ENCODE data around the gene MAP3K4. TPM values are rescaled to one million over a fixed set of nuclear protein-coding genes. Genes with fewer than 3 reads are reported as not detected.

The MAP3K4 gene
- total and polyA plus RNA-seq, 2 of the 8 experiments (the other 6 are each of a cell fraction or from before 2014, with no cell fraction given) = 16.6 to 51.6 TPM

DNA sequence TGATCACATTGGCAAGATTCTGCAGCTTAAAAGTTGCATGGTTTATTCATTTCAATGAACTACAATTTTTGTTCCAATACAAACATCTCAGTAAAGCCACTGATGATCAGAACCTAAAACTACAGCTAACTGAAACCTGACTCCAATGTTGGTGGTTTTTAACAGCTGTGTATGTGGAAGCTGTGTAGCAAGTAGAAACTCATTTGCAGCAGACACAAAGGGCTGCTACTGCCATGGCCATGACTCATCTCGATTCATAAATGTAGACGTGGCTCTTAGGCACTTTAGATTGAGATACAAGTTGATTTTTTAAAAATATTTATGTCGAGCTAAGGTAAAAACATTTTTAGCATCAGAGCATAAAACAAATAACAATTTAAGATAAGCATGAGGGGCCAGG, 19.5 kb upstream of the MAP3K4 start:
- no peak overlapping the region for H3K14ac ChIP-seq (ENCODE audit: insufficient read length)
- H2BK20ac ChIP-seq (ENCODE audit: low read length) = no peak overlapping the region
- H3K23ac ChIP-seq (ENCODE audit: insufficient read length) = no peak overlapping the region
- H3K79me2 ChIP-seq (ENCODE audit: control insufficient read depth in 1 of 2, insufficient read depth in 2 of 2, low read length in 2 of 2) = no peaks in the 10 kb centered on the region
- no peak overlapping the region for H2BK120ac ChIP-seq (replicated peaks; ENCODE audit: low read depth, low read length)
- H3K27me3 ChIP-seq (replicated peaks in 1 of 4; ENCODE audit: control insufficient read depth in 3 of 4, extremely low read depth in 1 of 4, insufficient read depth in 3 of 4, low read length in 3 of 4) = no peaks in the 10 kb centered on the region
- H3K4ac ChIP-seq (replicated peaks; ENCODE audit: insufficient read length, low read depth, low read length) = no peak overlapping the region
- no peaks in the 10 kb centered on the region for H3K23me2 ChIP-seq (ENCODE audit: low read depth, low read length)
- H2BK5ac ChIP-seq (ENCODE audit: low read depth, low read length) = no peak overlapping the region
- H4K20me1 ChIP-seq (replicated peaks in 1 of 2; ENCODE audit: control insufficient read depth in 1 of 2, insufficient read depth in 2 of 2, low read length in 2 of 2) = no peaks in the 10 kb centered on the region
- no peak overlapping the region for H4K5ac ChIP-seq (ENCODE audit: insufficient read length, low read depth, low read length)
- H4K8ac ChIP-seq (ENCODE audit: extremely low read depth, insufficient read depth, low read length) = no peak overlapping the region
- no peak overlapping the region for H3K9ac ChIP-seq (replicated peaks in 1 of 4; ENCODE audit: extremely low read depth in 1 of 4, low read depth in 3 of 4, low read length in 3 of 4)
- H3K56ac ChIP-seq (replicated peaks; ENCODE audit: insufficient read length, low read depth, low read length) = no peak overlapping the region
- no peaks in the 10 kb centered on the region for H3K36me3 ChIP-seq (ENCODE audit: control insufficient read depth in 2 of 4, insufficient read depth in 4 of 4, low read length in 3 of 4)
- no peak for FAIRE-seq
- H3K18ac ChIP-seq (ENCODE audit: extremely low read depth, low read length) = no peak overlapping the region
- H2AFZ ChIP-seq (ENCODE audit: low read length) = no peak overlapping the region
- H4K91ac ChIP-seq (replicated peaks; ENCODE audit: insufficient read length, low read length) = no peak overlapping the region
- no peak overlapping the region for H2BK15ac ChIP-seq (ENCODE audit: low read length)
- H3K4me3 ChIP-seq (ENCODE audit: extremely low read depth in 1 of 4, insufficient read depth in 2 of 4, low read depth in 3 of 4, low read length in 4 of 4) = no peak overlapping the region
- ChIA-PET CTCF (ENCODE audit: partially characterized antibody) (interaction anchor here (0.8 to 1.6 kb wide), 3 partner anchors 12 to 15 kb away, joined by 3 to 5 read pairs (median 3); no protein-coding TSS in a partner anchor), POLR2A (ENCODE audit: partially characterized antibody) (no interaction called here)
- H3K4me1 ChIP-seq (replicated peaks in 1 of 4; ENCODE audit: control insufficient read depth in 3 of 4, insufficient read depth in 4 of 4, low read length in 3 of 4) = peaks cover 0 to 4% (median 0%) of the 10 kb centered on the region in 4 experiments; a peak in 1 of 7 replicates
- no peaks in the 10 kb centered on the region for H3K9me3 ChIP-seq (ENCODE audit: insufficient read depth in 2 of 2, low read depth in 1 of 2, low read length in 1 of 2)
- no peak overlapping the region for H3K4me2 ChIP-seq (ENCODE audit: insufficient read depth in 1 of 2, low read depth in 2 of 2, low read length in 2 of 2)
- WGBS, 2 experiments (ENCODE audit: extremely low coverage in 1 of 2, insufficient coverage in 1 of 2, insufficient read length in 1 of 2, insufficient replicate concordance in 2 of 2, low coverage in 1 of 2, low lambda C conversion rate in 2 of 2, missing lambda C conversion rate in 1 of 2) = 84% methylated on average over 3 of the region's 3 CpGs; no CpG with 5 or more reads in 1 of the 2 experiments
- H2BK12ac ChIP-seq (ENCODE audit: low read depth, low read length) = no peak overlapping the region
- no peak overlapping the region for H3K27ac ChIP-seq (ENCODE audit: low read depth, low read length)
- no peak overlapping the region for H2AK5ac ChIP-seq (ENCODE audit: low read depth, low read length)
- no peak for DNase-seq (ENCODE audit: low read depth in 1 of 2, low spot score in 2 of 2)
- H3K79me1 ChIP-seq (ENCODE audit: low read depth, low read length) = no peaks in the 10 kb centered on the region
- no peak for TF ChIP-seq SAP30 (IDR thresholded peaks at IDR 0.05; ENCODE audit: insufficient read depth, insufficient replicate concordance, low read length)
- TF ChIP-seq CBX8 (IDR thresholded peaks at IDR 0.05; ENCODE audit: borderline replicate concordance, low read depth, low read length) = no peak
- TF ChIP-seq ZNF274 (IDR thresholded peaks at IDR 0.05; ENCODE audit: borderline replicate concordance, extremely low read depth, low read length) = no peak
- TF ChIP-seq CBX5 (IDR thresholded peaks at IDR 0.05; ENCODE audit: low read depth, low read length) = no peak
- TF ChIP-seq TAF7 (optimal IDR thresholded peaks at IDR 0.05; ENCODE audit: borderline replicate concordance, low read depth, low read length) = no peak
- TF ChIP-seq GTF2F1 (IDR thresholded peaks at IDR 0.05; ENCODE audit: borderline replicate concordance, low read depth, low read length) = no peak
- TF ChIP-seq, protein P1, sequence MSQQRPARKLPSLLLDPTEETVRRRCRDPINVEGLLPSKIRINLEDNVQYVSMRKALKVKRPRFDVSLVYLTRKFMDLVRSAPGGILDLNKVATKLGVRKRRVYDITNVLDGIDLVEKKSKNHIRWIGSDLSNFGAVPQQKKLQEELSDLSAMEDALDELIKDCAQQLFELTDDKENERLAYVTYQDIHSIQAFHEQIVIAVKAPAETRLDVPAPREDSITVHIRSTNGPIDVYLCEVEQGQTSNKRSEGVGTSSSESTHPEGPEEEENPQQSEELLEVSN (IDR thresholded peaks at IDR 0.05) = no peak
- no peak for TF ChIP-seq SRF (IDR thresholded peaks at IDR 0.05; ENCODE audit: low read depth, low read length)
- TF ChIP-seq, protein P2, sequence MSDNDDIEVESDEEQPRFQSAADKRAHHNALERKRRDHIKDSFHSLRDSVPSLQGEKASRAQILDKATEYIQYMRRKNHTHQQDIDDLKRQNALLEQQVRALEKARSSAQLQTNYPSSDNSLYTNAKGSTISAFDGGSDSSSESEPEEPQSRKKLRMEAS (IDR thresholded peaks at IDR 0.05) = no peak
